HG03039 (cell line): ENCODE results near the gene CAPN12.

Experiments
- ATAC-seq: cut with Tn5 transposase; IDR thresholded peaks from one replicate; pipeline ENCODE4 v1.9.1; 2021; ENCODE audit warnings: mild to moderate bottlenecking, moderate library complexity; ENCODE audit not compliant: unreplicated experiment

Gene CAPN12

DNA sequence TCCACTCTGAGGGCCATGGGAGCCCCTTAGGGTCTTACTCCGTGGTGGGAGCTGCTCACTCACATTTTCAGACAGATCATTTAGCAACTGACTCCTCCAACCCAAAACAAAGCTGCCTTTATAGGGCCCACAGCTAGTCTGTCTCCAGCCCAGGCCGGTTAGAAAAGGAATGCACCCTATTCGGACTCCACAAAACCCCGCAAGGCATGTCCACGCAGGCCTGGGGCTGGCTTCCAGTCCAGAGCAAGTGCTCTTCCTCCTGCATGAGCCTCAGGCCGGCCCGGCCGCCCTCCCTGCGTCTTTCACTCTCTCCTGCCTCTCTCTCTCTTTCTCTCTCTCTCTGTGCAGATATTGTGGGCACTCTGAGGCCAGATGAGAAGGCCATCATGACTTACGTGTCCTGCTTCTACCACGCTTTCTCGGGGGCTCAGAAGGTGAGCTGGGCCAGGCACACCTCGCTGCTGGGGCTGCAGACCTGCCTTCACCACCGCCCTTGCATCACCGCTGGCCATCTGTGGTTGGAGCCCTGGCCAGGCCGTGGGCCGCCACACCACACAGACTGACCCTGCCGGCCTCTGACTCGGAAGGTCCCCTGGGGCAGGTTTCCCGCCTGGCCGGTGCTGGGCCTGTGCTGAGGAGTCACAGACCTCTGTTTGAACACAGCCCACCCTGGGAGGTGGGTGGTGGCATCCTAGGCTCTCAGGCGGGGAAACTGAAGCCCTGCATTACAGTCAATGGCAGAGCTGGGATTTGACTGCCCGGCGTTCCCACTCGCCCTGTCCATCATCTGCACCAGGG, 33.1 kb downstream of the CAPN12 start:
- ATAC-seq: no peak

DNA sequence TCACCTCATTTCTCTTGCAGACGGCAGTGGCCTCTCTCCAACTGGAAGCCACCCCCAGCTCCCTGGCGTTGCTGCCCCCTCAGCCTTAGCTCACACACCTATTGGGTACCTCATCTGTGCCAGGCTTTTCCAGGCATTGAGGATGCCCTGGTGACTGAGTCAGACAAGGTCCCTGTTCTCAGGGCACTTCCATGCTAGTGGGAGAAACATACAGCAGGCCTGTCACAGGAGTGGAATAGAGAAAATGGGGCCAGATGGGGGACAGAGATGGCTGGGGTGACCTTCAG, 33.9 kb downstream of the CAPN12 start:
- ATAC-seq: no peak

DNA sequence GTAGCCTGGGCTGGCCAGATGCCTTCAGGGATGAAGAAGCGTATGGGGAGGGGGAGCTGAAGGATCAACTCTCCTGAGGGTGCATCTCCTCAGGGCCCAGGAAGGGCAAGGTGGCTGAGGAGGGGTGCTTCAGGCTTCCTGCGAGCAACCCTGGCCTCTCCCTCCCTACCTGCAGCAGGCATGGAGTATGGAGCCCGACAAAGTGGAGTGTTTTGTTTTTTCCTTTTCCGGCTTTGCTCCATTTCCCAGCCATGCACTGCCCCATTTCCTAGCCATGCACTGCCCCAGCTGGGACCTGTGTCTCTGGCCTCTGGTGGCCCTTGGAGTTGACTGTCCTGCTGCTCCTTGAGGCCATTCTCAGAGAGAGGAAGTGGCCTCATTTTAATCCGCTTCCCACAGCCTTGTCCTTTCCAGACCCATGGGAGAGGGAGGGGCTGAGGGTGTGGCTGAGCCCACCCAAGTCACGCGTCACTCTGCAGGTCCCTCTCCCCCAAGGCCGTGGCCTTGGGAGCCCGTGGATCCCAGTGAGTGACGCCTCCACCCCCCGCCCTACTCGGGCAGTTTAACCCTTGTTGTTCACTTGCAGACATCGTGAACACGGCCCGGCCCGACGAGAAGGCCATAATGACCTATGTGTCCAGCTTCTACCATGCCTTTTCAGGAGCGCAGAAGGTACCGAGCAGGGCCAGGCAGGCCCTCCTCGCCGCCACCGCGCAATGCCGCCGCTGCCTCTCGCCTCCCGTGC, 34.4 kb downstream of the CAPN12 start:
- no peak for ATAC-seq

GRCh38 chr19:38709119-38709518, 35.2 kb downstream of the CAPN12 start:
- no peak for ATAC-seq

DNA sequence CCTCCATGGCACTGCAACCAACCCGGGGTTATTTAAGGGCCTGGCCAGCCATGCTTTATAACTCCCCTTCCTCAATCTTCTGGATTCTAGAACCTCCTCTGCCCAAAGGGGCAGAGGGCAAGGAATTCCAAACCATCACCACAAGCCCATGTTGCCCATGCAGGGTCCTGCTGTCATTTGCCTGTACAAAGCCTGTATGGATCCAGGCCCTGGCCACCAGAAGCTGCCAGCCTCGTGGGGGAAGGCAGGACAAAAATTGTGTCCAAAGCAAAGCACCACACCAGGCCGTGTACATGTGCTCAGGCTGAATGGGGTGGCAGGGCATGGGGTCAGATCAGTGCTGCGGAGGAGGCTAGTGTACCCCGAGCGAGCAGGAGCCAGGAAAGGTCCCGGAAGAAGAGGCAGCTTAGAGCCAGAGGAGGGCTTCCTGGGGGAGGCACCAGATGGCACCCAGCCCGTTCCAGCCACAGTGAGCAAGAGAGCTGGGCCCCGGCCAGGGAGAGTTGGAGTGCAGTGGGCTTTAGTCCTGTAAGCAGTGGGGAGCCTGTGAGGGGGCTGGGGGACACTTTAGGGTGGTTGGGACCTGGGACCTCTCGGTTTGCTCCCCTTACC, 35.8 kb downstream of the CAPN12 start:
- ATAC-seq: no peak

- no peak for ATAC-seq
Measured at GRCh38 chr19:38707512-38708114, 36.7 kb downstream of the CAPN12 start.

DNA sequence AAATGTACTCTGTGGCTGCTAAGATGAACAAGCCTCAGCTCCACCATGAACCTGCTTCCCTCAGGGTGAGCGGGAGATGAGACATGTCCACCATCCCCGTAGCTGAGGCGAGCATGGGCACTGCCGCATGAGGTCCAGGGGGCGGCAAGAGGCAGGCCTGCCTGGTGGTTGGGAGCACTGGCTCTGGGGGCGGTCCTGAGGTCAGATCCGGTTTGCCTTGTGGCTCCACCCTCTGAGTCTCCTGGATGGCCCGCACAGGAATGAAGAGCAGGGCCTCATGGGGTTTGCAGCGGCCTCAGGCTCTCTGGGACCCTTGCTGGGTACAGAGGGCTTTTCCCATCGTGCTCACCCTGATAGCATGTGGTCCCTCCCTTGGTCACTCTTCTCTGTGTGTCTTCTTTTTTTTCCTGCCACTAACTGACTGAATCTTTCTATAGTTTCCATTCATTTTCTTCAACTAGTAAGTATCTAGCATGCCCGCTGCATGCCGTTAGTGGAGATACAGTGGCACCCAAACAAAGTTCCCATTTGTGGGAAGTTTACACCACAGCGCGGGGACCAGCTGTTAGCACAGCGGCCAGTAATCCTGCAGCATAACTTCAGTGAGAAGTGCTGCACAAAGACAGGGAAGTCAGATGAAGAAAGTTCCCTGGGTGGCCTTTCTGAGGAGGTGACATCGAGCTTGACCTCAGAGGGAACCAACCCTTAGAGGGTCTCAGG, 37.3 kb downstream of the CAPN12 start:
- no peak for ATAC-seq

GRCh38 chr19:38705197-38706019, 38.9 kb downstream of the CAPN12 start:
- ATAC-seq: no peak

GRCh38 chr19:38704488-38705026, 39.7 kb downstream of the CAPN12 start:
- no peak for ATAC-seq

DNA sequence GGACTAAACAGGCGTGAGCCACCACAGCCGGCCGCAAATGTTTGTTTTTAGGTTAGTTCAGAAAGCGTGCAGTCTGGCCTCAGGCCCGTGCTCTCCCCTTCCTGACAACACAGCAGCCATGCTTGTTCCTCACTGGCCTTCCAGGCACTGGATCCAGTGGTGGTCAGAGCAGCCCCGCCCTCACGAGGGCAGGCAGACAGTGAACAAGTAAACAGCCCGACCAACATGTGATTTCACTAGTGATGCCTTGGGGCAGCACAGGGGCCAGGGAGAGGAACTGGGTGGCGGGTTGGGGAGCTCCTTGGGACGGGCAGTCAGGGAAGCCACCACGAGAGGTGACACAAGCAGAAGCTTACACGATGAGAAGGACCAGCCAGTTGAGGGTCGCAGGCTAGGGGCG, 40.8 kb downstream of the CAPN12 start:
- no peak for ATAC-seq

DNA sequence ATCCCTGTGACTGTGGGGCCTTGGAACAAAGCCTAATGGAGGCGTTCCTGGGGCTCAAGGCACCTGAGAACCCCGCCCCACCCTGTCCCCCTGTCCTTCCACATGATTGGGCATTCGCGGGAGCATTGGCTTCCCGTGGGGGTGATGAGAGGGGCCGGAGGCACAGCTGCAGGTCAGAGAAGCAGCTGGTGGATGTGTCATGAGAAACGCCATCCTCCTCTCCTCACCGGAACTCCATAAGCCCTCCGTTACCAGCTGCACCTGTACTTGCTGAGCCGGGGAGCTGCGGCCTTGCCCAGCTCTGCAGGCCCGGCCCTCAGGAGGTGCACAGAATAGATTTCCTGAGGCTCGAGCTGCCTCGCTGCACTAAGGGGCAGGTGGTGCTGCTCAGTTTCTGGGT, 42.0 kb downstream of the CAPN12 start:
- no peak for ATAC-seq

GRCh38 chr19:38701455-38702063, 42.7 kb downstream of the CAPN12 start:
- no peak for ATAC-seq

DNA sequence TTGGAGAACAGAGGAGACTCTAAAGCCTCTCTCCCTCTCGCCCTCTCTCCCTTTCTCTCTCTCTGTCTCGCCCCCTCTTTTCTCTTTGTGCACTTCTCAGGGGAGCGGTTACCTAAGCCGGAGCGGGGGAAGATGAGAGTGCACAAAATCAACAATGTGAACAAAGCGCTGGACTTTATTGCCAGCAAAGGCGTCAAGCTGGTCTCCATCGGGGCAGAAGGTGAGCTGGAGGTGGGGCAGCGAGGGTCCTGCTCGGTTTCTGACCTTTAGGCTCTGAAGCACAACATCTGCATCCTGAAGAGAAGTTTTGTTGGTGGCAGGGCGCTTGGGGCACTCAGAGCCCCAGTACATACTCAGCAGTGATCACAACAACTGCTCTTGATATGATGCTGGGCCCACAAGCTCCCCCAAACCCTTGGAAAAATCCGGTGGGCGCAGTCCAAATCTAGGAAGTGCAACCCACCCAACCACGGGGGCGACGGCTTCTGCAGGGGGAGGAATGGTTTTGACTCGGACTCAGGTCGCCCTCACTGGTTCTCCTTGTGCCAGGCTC, 43.3 kb downstream of the CAPN12 start:
- ATAC-seq: no peak

- ATAC-seq: no peak
Measured at GRCh38 chr19:38700350-38700901, 43.8 kb downstream of the CAPN12 start.

GRCh38 chr19:38699647-38700349, 44.5 kb downstream of the CAPN12 start:
- ATAC-seq: no peak

GRCh38 chr19:38699027-38699346, 45.3 kb downstream of the CAPN12 start:
- no peak for ATAC-seq

DNA sequence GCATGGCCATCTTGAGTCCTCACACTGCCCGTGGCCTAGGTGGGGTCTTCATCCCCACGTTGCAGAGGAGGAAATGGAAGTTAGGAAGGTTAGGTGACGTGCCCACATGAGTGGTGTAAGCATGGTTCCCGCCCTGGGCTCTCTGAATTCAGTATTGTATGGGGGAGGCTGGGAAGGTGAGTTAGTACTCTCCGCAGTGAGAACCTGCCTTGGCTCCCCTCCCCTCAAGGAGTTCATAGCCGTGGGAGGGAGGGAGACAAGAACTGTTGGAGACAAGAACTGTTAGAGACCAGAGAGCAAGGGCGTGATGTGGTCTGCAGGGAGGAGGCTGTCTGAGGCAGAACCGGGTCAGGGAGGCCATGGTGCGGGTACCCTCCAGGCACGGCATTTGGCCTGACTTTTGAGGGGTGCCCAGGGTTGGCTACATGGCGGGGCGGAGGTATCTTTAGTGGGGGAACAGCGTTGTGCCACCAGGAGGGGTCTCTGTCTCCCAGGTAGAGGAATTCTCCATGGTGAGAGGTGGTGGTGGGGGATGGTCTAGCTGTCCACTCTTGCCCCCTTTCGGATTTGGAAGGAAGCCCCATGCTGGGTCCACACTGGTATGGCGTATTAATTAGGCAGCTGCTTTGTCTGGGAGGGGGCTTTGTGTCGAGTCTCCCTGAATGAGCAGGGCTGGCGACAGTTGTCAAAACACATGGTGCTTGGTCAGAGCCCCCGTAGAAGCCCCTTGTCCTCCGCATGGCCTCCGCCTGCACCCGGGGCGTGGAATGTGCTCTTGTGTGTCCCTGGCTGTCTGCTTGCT, 45.8 kb downstream of the CAPN12 start:
- ATAC-seq: no peak

- ATAC-seq: no peak
Measured at GRCh38 chr19:38697641-38698071, 46.6 kb downstream of the CAPN12 start.
